GM12878 (cell line): ENCODE results near the gene TCEANC2. TPM values are rescaled to one million over a fixed set of nuclear protein-coding genes. Genes with fewer than 3 reads are reported as not detected.

ENCODE experiments used
- ATAC-seq: fragments of 200-7000 bp; cut with Tn5 transposase; 3 replicates; pipeline ENCODE4 v1.9.1; 2020; ENCODE audit warnings: mild to moderate bottlenecking, moderate library complexity
- BruUV-seq: library from RNA; stranded (reverse); fragments of 400-500 nt; replicated peaks from 2 replicates; lab custom pipeline; 2021; lab: Mats Ljungman, UMichigan
- CTCF ChIA-PET: fragments of 300-600 bp; sonication (Branson Sonifier 250); formaldehyde crosslinking; extraction: SDS; loops from one replicate; lab custom pipeline; 2021; ENCODE audit warnings: inconsistent platforms; lab: Yijun Ruan, JAX
- POLR2A ChIA-PET: fragments of 350-600 bp; formaldehyde crosslinking; extraction: SDS; loops from one replicate; lab custom pipeline; 2021; ENCODE audit warnings: inconsistent platforms; lab: Charles Lee
- RAD21 ChIA-PET: fragments of 300-600 bp; sonication (Branson Sonifier 250); formaldehyde crosslinking; loops from one replicate; lab custom pipeline; 2023; ENCODE audit warnings: antibody characterized with exemption; ENCODE audit not compliant: unreplicated experiment; lab: Charles Lee
- SMC1A ChIA-PET: fragments of 300-600 bp; sonication (Branson Sonifier 250); formaldehyde crosslinking; loops from one replicate; lab custom pipeline; 2023; ENCODE audit not compliant: unreplicated experiment, uncharacterized antibody; lab: Charles Lee
- DNase-seq: peaks from one replicate; pipeline ENCODE4 v3.0.0-alpha.2; 2011; ENCODE audit warnings: low read depth, low spot score
- FAIRE-seq: peaks from 3 replicates; lab custom pipeline; 2011; peaks lifted over from hg19 to GRCh38; lab: Jason Lieb, UNC
- H2AFZ ChIP-seq: 2 replicates; pipeline ENCODE4 v1.6.0; 2011; ENCODE audit warnings: low read depth, low read length, control low read depth; ENCODE audit not compliant: control insufficient read depth
- H3K27ac ChIP-seq: 2 replicates; pipeline ENCODE4 v1.5.1; 2011; ENCODE audit warnings: control low read depth; ENCODE audit not compliant: control insufficient read depth, insufficient read depth
- H3K27me3 ChIP-seq, 2 experiments: replicated peaks in 1 of 2; 2 replicates each; pipeline versions ENCODE4 v1.6.0 to v1.6.1; 2011; ENCODE audit warnings: low read length in 1 of 2; ENCODE audit not compliant: control insufficient read depth in 2 of 2, insufficient read depth in 2 of 2
- H3K36me3 ChIP-seq, 2 experiments: 2 replicates each; pipeline ENCODE4 v1.5.1; 2011; ENCODE audit warnings: low read length in 1 of 2; ENCODE audit not compliant: control insufficient read depth in 2 of 2, insufficient read depth in 2 of 2
- H3K4me1 ChIP-seq: 2 replicates; pipeline ENCODE4 v1.6.1; 2011; ENCODE audit warnings: mild to moderate bottlenecking, low read length, moderate library complexity, mixed read lengths; ENCODE audit not compliant: control insufficient read depth, insufficient read depth
- H3K4me2 ChIP-seq: 2 replicates; pipeline ENCODE4 v1.6.0; 2011; ENCODE audit warnings: control low read depth; ENCODE audit not compliant: control insufficient read depth, insufficient read depth
- H3K4me3 ChIP-seq: fragments of 200-600 bp; sonication (generic); 2 replicates; pipeline ENCODE4 v1.5.1; 2016
- H3K79me2 ChIP-seq: 2 replicates; pipeline ENCODE4 v1.6.0; 2011; ENCODE audit warnings: low read length; ENCODE audit not compliant: control insufficient read depth, insufficient read depth
- H3K9ac ChIP-seq: 2 replicates; pipeline ENCODE4 v1.8.0; 2011; ENCODE audit warnings: low read length, control low read depth, mixed read lengths; ENCODE audit not compliant: control insufficient read depth, insufficient read depth
- H3K9me3 ChIP-seq: replicated peaks from 3 replicates; pipeline ENCODE4 v1.5.1; 2011; ENCODE audit warnings: mild to moderate bottlenecking, low read length; ENCODE audit not compliant: control insufficient read depth, insufficient read depth
- H4K20me1 ChIP-seq: 2 replicates; pipeline ENCODE4 v1.6.0; 2011; ENCODE audit not compliant: control insufficient read depth, insufficient read depth
- BACH1 ChIP-seq: fragments of 450-650 bp; IDR thresholded peaks from 2 replicates; pipeline ENCODE4 v1.6.1; 2017; ENCODE audit warnings: mild to moderate bottlenecking, borderline replicate concordance
- BMI1 ChIP-seq: fragments of 450-650 bp; IDR thresholded peaks from 2 replicates; pipeline ENCODE4 v1.6.1; 2016; ENCODE audit warnings: mild to moderate bottlenecking, moderate library complexity, borderline replicate concordance
- EED ChIP-seq: sonication (generic); IDR thresholded peaks from 2 replicates; pipeline ENCODE4 v1.6.1; 2016; ENCODE audit warnings: antibody characterized with exemption, low read depth
- GABPA ChIP-seq: IDR thresholded peaks from 2 replicates; pipeline ENCODE4 v1.6.1; 2014; ENCODE audit warnings: antibody characterized with exemption, low read depth, mild to moderate bottlenecking, inconsistent platforms
- HCFC1 ChIP-seq: fragments of 150-350 bp; IDR thresholded peaks from 2 replicates; pipeline ENCODE4 v1.6.1; 2014; ENCODE audit warnings: low read length
- HDAC6 ChIP-seq: fragments of 200-600 bp; sonication (generic); IDR thresholded peaks from one replicate; pipeline ENCODE4 v1.8.0; 2017; ENCODE audit warnings: antibody characterized with exemption; ENCODE audit not compliant: unreplicated experiment
- MEF2A ChIP-seq: IDR thresholded peaks from 2 replicates; pipeline ENCODE4 v1.6.1; 2011; ENCODE audit warnings: low read depth, mild to moderate bottlenecking, low read length, moderate library complexity; ENCODE audit not compliant: insufficient read depth
- SPI1 ChIP-seq: IDR thresholded peaks from 2 replicates; pipeline ENCODE4 v1.6.1; 2011; ENCODE audit warnings: low read depth, mild to moderate bottlenecking, low read length, moderate library complexity, borderline replicate concordance; ENCODE audit not compliant: insufficient read depth
- STAT3 ChIP-seq: IDR thresholded peaks from 2 replicates; pipeline ENCODE4 v1.6.1; 2011; ENCODE audit warnings: low read depth, low read length, improper control_type of control experiment
- WRNIP1 ChIP-seq: IDR thresholded peaks from 2 replicates; pipeline ENCODE4 v1.6.1; 2011; ENCODE audit warnings: low read depth, low read length, improper control_type of control experiment, borderline replicate concordance
- ZBED1 ChIP-seq: IDR thresholded peaks from 2 replicates; pipeline ENCODE4 v1.6.1; 2016; ENCODE audit warnings: borderline replicate concordance
- WGBS: methylation state at CpG from one replicate; pipeline ENCODE4 v1.1.6; 2016; ENCODE audit warnings: low lambda C conversion rate; ENCODE audit not compliant: insufficient replicate concordance, insufficient coverage; ENCODE audit errors: missing lambda C conversion rate; 5-methylcytosine and 5-hydroxymethylcytosine counted together
- in situ Hi-C: fragments of 300-500 bp; cut with MboI; formaldehyde crosslinking; loops from 9 replicates; pipeline ENCODE4 v1.14.3; 2018; ENCODE audit warnings: mixed read lengths
- intact Hi-C: fragments of 100-400 bp; cut with micrococcal nuclease; formaldehyde crosslinking; loops from one replicate; pipeline ENCODE4 v1.14.2; 2022; ENCODE audit not compliant: unreplicated experiment
- polyA plus RNA-seq, 11 experiments: library from polyadenylated mRNA; depleted of rRNA in 4 of 11; unstranded in 6 of 11; stranded (reverse) in 5 of 11; fragments of >200 nt; fragmentation: Nextera tagmentation in 4 of 11; fragmentation: Illumina TruSeq in 1 of 11; extraction: Ambion mirVana in 4 of 11; extraction: Trizol in 1 of 11; gene quantifications; 1 replicate in 1 of 11; 2 replicates in 10 of 11; pipeline versions ENCODE4 v1.2.1 to v1.2.3, GENCODE V29; 2011 to 2016; ENCODE audit warnings: inconsistent platforms in 2 of 11, missing spikeins in 2 of 11, low read depth in 1 of 11
- total RNA-seq, 4 experiments: library from RNA; depleted of rRNA in 3 of 4; stranded (reverse); fragments of >200 nt in 3 of 4; fragmentation: Illumina TruSeq in 1 of 4; extraction: Trizol in 1 of 4; gene quantifications; 2 replicates each; pipeline versions ENCODE4 v1.2.1 to v1.2.3, GENCODE V29; 2013 to 2021
- TF ChIP-seq, protein P1 (sequence below): fragments of 450-650 bp; IDR thresholded peaks from 2 replicates; pipeline ENCODE4 v1.6.1; 2017; ENCODE audit warnings: mild to moderate bottlenecking, moderate library complexity
- TF ChIP-seq, protein P2 (sequence below): IDR thresholded peaks from 2 replicates; pipeline ENCODE4 v1.6.1; 2012; ENCODE audit warnings: low read depth, low read length, improper control_type of control experiment

The TCEANC2 gene
- total and polyA plus RNA-seq, 10 of the 15 experiments (the other 5 are each of a cell fraction or from before 2014, with no cell fraction given) = 4.4 to 13.2 (median 6.4) TPM

DNA sequence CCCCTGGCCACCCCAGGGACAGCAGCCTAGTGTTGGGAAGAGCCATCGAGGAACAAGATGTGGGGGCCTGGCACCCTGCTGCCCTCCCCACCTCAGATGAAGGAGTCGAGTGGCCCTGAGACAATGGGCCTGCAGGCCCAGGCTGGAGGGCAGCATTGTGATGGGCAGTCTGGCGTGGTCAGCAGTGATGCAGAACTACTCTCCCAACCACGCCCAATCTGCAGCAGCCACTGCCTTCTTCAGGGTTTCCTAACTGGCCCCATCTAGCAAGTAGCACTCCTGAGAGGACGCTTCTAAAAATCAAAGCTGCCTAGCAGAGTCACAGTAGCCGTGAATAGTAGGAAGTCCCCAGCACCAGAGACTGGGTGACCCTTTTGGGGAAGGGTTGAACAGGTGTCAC, 80.9 kb downstream of the TCEANC2 start:
- no peak for TF ChIP-seq HDAC6
- no peak for TF ChIP-seq GABPA
- no peak for TF ChIP-seq BMI1
- FAIRE-seq (no peak), ATAC-seq (no peak; the same call in 2 of the 3 replicates), DNase-seq (no peak)
- BruUV-seq = no TSS peak
- intact Hi-C loops = no loop called here
- no peak overlapping the region for H3K27ac ChIP-seq
- no peaks in the 10 kb centered on the region for H3K36me3 ChIP-seq
- no peaks in the 10 kb centered on the region for H4K20me1 ChIP-seq
- H3K4me1 ChIP-seq = no peaks in the 10 kb centered on the region
- H3K4me3 ChIP-seq = no peak overlapping the region
- RAD21 ChIA-PET = no interaction called here
- 11% methylated on average over 6 of the region's 6 CpGs for WGBS
- H3K4me2 ChIP-seq = no peak overlapping the region
- CTCF ChIA-PET = interaction anchor here (1.3 kb wide), 1 partner anchor 47 kb away, joined by 5 read pairs; no protein-coding TSS in a partner anchor
- SMC1A ChIA-PET = no interaction called here
- H3K79me2 ChIP-seq = no peaks in the 10 kb centered on the region
- peaks cover 0 to 2% of the 10 kb centered on the region in 2 experiments; a peak in 1 of 4 replicates for H3K27me3 ChIP-seq
- H3K9ac ChIP-seq = no peak overlapping the region
- H2AFZ ChIP-seq = no peak overlapping the region
- POLR2A ChIA-PET = interaction anchor here (0.6 to 0.7 kb wide), 2 partner anchors 30 to 117 kb away, joined by 3 to 5 read pairs; no protein-coding TSS in a partner anchor
- in situ Hi-C loops = no loop called here
- H3K9me3 ChIP-seq = no peaks in the 10 kb centered on the region

DNA sequence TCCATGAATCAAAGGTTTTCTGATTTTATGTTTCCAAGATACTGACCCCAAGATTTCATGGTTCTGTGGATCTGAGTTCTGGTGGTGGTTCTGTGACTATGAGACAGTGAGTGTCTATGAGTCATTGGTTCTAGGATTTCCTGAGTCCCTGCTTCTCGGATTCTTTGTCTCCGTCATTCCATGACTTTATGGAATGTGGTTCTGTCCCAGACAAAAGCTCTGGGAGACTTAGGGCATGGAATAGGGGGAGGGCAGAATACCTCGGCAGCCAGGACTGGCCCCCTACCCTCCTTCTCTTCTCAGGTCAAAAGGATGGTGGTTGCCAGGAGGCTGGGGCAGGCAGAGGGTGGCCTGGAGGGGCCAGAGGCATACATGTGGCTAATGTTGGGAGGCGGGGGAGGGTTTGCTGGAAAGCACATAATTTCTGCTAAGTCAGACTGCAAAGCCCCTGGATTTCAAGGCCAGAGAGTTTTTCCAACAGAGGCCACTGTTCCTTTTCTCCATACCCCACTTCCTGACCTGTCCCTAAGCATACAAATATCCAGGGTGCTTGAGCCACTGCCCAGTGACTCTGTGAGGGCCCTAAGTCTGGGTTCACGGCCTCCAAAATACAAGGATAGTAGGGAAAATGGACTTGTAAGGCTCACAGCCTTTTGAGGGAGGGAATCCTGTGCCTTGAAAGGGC, 82.2 kb downstream of the TCEANC2 start:
- intact Hi-C loops (no loop called here), in situ Hi-C loops (no loop called here)
- no peak for ATAC-seq
- CTCF ChIA-PET = no interaction called here
- H3K4me1 ChIP-seq = no peaks in the 10 kb centered on the region
- POLR2A ChIA-PET = no interaction called here
- H3K9me3 ChIP-seq = no peaks in the 10 kb centered on the region
- no peaks in the 10 kb centered on the region for H3K36me3 ChIP-seq
- SMC1A ChIA-PET = no interaction called here
- no peak overlapping the region for H2AFZ ChIP-seq
- 23% methylated on average over 5 of the region's 5 CpGs for WGBS
- BruUV-seq = no TSS peak
- no peak overlapping the region for H3K4me3 ChIP-seq
- no peak overlapping the region for H3K9ac ChIP-seq
- no peak overlapping the region for H3K4me2 ChIP-seq
- FAIRE-seq = no peak
- H3K79me2 ChIP-seq = no peaks in the 10 kb centered on the region
- H4K20me1 ChIP-seq = no peaks in the 10 kb centered on the region
- no peak for DNase-seq
- no peak overlapping the region for H3K27ac ChIP-seq
- peaks cover 0 to 2% of the 10 kb centered on the region in 2 experiments; a peak in 1 of 4 replicates for H3K27me3 ChIP-seq
- RAD21 ChIA-PET = no interaction called here
- TF ChIP-seq, protein P1, sequence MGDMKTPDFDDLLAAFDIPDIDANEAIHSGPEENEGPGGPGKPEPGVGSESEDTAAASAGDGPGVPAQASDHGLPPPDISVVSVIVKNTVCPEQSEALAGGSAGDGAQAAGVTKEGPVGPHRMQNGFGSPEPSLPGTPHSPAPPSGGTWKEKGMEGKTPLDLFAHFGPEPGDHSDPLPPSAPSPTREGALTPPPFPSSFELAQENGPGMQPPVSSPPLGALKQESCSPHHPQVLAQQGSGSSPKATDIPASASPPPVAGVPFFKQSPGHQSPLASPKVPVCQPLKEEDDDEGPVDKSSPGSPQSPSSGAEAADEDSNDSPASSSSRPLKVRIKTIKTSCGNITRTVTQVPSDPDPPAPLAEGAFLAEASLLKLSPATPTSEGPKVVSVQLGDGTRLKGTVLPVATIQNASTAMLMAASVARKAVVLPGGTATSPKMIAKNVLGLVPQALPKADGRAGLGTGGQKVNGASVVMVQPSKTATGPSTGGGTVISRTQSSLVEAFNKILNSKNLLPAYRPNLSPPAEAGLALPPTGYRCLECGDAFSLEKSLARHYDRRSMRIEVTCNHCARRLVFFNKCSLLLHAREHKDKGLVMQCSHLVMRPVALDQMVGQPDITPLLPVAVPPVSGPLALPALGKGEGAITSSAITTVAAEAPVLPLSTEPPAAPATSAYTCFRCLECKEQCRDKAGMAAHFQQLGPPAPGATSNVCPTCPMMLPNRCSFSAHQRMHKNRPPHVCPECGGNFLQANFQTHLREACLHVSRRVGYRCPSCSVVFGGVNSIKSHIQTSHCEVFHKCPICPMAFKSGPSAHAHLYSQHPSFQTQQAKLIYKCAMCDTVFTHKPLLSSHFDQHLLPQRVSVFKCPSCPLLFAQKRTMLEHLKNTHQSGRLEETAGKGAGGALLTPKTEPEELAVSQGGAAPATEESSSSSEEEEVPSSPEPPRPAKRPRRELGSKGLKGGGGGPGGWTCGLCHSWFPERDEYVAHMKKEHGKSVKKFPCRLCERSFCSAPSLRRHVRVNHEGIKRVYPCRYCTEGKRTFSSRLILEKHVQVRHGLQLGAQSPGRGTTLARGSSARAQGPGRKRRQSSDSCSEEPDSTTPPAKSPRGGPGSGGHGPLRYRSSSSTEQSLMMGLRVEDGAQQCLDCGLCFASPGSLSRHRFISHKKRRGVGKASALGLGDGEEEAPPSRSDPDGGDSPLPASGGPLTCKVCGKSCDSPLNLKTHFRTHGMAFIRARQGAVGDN = no peak
- no peak for TF ChIP-seq BACH1
- TF ChIP-seq SPI1 = no peak
- TF ChIP-seq MEF2A = no peak
- no peak for TF ChIP-seq HCFC1
- TF ChIP-seq, protein P2, sequence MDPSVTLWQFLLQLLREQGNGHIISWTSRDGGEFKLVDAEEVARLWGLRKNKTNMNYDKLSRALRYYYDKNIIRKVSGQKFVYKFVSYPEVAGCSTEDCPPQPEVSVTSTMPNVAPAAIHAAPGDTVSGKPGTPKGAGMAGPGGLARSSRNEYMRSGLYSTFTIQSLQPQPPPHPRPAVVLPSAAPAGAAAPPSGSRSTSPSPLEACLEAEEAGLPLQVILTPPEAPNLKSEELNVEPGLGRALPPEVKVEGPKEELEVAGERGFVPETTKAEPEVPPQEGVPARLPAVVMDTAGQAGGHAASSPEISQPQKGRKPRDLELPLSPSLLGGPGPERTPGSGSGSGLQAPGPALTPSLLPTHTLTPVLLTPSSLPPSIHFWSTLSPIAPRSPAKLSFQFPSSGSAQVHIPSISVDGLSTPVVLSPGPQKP = no peak
- no peak for TF ChIP-seq ZBED1
- no peak for TF ChIP-seq STAT3
- TF ChIP-seq WRNIP1 = no peak
- no peak for TF ChIP-seq EED
